PC-3 (cell line): Measurements from ENCODE around the gene FBXO11.

Experiments
- CTCF ChIP-seq: fragments of 300-600 bp; sonication (generic); conservative IDR thresholded peaks from 2 replicates; pipeline ENCODE4 v1.5.1; 2017; ENCODE audit warnings: antibody characterized with exemption, low read depth, mild to moderate bottlenecking, low read length
- EZH2 ChIP-seq: fragments of 300-600 bp; sonication (generic); IDR thresholded peaks from one replicate; pipeline ENCODE4 v1.6.1; 2017; ENCODE audit warnings: antibody characterized with exemption, mild to moderate bottlenecking, low read length; ENCODE audit not compliant: unreplicated experiment

- TF ChIP-seq CTCF, result no peak
- no peak for TF ChIP-seq EZH2
Measured at GRCh38 chr2:47767497-47767844, 138.8 kb downstream of the FBXO11 start.
